HG03575 (cell line): ENCODE data around the gene PRL.

ENCODE experiments used
- ATAC-seq: cut with Tn5 transposase; IDR thresholded peaks from one replicate; pipeline ENCODE4 v1.9.1; 2021; ENCODE audit not compliant: unreplicated experiment, insufficient number of reproducible peaks, low FRiP score; ENCODE audit errors: extremely low read depth

PRL gene

DNA sequence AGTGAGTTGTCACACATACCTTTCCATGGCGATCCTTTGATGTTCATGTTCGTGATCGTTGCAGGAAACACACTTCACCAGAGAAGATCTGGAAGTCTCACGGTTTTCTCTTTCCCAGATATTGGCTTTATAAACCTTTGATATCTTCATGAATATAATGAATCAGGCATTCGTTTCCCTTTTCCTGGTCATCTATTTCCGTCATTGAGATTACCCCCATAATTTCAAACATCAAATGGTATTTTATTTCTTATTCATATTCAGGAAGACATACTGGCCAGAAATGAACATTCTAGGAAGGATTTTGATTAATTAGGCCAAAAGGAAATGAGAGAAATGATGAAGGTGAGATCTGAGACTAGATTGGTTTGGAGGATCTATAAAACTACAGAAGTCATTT is at the start of gene PRL:
Gene PRL (minus strand): TSS at position 101 of the 400 bp plus-strand sequence. CDS start 54 bp downstream, at position 47.
- no peak for ATAC-seq

DNA sequence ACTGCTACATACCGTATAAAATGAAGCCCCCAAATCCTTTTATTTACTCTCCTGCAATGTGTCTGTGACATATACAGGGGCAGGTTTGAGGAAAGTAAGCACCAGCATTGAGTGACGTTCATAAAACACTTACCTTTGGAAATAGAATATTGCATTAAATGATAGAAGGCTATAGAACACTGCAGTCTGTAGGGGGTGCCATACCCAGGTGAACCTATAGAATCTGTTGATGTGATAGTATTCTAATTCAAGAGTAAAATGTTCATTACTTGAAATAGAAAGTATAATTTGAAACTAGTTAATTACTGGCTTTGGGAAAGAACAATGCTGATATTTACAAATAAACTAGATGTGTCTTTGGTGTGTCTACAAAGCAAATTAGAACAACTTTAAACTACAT is 47.0 kb upstream of the PRL start:
- ATAC-seq: no peak

DNA sequence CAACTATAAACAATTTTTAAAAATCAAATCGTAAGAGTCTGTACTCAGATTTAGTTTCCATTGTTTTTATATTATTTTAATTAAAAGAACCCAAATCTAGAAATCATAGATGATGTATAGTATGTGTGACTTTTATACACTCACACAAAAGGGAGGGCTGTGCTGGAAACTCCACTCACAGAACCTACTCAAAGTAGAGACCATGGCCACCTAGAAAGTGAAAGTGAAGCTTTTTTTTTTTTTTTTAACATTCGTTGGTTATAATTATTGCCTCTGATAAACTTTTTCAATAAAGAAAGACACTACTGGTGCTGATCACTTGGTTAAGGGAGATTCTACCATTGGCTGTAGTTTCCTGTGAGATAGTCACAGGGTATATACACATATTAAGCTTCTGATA is 37.9 kb upstream of the PRL start:
- no peak for ATAC-seq

DNA sequence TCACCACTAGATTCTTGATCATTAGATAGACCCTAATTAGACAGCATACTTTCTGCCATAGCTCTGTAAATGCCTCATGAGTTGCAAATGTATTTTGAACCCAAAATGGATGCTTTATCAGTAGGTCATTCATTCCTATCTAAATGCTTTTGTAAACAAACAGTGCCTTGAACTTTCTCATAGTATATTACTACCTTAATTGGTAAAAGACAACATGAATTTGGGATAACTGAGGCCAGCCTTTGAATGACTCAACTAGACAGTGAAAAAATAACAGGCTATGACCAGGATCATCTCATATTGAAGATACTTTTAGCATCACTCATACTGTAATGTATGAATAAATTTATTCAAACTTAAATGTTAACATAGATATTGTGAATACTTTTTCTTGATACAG is 37.0 kb upstream of the PRL start:
- no peak for ATAC-seq

DNA sequence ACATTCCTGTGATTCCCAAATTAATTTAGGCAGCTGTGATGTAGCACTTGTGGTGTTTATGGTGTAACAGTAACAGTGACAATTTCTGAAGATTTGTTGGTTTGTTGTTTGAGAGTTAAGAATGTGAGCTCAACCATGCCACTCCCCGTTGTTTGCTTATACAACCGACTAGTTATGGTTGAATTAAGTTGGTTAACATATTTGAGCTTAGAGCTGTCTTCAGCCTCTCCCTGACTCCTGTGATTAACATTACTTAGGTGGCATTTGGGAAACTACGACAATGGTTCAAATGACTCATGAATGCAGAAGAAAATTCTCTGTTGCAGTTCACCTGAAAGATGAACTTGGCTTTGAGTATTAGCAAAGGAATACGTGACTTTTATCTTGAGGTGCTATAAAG is 35.9 kb upstream of the PRL start:
- no peak for ATAC-seq

DNA sequence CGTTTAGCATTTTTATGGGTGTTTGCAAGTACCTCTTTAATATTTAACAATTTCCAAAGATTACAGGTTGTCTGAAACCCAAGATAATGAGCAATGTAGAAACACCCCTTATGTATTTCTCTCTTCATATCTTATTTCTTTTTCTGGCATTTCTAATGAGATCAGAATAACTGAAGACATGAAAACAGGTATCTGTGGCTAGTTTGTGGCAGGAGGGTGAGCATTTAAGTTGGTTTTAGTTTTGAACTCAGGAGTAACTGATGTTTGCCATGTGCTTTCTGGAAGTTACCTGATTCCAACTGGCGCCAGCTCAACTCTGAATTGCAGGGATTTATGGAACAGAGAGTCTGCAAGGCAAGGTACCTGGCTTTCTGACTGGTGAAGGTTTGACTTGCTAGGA is 35.4 kb upstream of the PRL start:
- ATAC-seq: no peak

DNA sequence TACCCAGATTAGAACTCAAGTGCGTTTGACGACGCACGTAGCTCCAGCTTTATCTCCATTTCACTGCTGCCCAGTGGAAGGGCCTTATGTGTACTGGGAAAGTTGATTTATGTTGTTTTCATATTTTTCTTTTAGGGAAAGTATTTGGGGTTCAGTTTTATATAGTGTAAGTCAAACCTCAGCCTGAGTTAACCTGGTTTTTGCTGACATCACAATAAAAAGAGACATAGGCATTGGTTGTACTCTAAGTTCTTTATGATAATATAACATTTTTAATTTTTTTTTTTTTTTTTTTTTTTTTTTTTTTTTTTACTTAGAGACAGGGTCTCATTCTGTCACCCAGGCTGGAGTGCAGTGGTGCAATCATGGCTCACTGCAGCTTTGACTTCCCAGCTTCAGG is 34.1 kb upstream of the PRL start:
- no peak for ATAC-seq

DNA sequence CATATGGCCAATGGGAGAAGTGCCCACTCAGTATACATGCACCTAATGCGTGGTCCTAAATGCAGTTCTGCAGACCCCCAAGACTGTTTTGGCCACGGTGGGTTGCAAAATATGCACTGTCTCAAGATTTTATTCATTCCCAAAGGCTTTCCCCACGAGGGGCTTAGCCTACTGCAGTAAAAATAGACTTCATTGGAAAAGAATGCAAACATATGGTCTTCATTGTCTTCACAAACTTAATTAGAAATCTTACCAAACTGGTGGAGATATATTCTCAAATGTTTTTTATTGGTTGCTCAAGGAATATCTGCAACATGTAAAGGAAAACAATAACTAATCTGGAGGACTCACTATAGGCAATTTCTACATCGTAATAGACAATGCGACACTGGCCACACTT is 31.6 kb upstream of the PRL start:
- no peak for ATAC-seq

DNA sequence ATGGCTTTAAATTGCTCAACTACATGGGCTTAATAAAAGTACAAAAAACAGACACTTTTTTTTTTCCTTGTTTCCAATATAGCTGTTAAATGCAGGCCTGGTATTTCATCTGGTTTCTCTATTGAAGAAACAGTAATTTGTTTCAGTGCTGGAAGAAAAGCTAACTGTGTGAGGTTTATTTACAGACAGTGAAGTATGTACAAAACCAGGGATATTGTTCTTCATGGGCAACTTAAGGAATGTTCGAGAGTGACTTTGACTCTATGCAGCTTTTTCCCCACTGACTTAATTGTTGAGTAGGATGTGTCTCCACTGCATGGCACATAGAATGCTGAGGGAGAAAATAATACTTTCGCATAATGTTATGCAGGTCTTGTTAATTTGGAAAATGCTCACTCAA is 31.0 kb upstream of the PRL start:
- no peak for ATAC-seq

DNA sequence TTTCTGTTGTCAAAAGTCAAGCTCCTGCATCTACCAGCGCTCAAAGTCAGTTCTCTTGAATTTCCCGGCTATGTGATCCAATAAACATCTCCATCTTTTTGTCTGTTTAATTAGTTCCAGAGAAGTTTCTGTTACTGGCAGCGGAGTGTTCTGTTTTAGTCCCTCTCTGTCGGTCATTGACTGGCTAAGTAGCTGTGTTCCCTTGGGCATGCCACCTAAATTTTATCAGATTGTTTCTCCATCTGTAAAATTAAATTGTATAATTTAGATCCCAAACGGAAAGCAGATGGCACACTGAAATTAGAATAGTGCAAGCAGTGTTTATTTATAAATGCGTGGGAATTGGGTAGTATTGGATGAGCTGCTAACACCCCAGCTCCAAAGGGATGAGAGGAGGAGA is 29.7 kb upstream of the PRL start:
- ATAC-seq: no peak

DNA sequence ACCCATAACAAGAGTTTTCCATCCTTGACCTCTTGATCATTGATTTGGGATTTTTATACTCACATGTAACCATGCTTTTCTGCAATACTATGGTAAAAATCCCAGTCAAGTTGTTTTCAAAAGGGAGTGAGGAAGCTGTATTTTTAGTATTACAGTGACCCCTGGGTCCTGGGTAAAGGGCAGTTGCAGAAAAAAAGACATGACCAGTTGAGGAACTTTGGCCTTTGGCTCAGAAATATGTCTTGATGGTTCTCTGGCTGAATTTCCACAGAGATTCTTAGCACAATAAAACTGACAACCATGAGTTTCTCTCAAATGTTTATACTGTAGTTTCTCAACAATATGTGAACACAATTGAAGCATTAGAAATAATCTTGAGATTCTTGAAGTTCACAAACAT is 28.6 kb upstream of the PRL start:
- no peak for ATAC-seq

DNA sequence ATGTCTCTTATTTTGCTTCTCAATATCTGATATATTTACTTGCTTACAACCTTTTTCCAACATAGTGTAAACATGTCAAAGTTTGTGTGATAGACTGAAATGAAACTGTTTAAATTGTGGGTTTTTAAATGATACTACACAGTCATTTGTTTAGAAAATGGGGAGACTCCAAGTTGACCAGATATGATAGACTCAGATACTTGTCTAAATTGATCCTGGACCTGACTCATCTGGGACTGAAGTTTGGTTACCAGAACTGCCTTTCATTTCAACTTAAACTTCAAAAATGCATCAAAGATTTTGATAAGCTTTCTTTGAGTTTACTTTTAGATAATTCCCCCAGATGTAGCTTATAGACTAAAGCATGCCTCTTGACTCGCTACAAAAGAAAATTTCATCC is 27.0 kb upstream of the PRL start:
- ATAC-seq: no peak

DNA sequence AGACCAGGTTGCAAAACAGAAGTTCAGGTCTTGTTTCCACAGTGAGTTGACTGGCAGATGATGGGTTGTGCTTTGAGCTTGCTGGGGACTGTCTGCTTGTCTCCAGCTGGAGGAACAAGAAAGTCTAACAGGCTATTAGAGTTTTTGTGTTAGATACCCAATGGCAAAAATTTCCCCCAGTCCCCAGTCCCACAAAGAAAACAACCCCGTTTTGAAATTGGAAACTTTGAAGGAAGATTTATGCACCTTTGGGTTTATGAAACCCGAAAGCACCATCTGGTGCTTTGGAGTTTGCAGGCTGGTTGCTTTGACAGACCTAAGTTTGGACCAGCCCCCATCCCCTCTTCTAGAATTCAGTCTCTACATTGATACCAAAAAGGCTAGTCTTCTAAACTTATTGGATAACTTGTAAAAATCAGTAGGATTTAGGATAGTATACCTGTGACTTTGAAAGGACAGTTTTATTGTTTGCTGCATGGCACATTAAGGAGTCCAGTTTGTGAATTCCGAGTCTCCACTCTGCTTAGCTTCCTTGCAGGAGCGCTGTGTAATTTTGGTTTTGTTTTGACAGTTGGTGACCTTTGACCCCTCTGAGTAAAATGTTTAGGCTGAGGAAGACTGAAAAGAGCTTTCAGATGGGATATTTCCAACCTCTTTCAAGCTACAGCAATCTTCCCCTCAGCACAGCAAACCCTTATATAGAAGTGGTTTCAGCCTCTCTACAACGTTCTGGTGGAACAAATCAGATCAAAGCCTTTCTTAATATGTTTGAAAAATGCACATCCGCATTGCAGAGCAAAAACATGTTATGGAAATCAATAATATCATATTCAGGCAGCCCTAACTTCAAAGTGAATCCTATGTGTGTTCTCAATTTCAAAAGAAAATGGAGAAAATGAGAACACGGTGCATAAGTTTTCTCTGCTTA is 25.5 kb upstream of the PRL start:
- ATAC-seq: no peak

DNA sequence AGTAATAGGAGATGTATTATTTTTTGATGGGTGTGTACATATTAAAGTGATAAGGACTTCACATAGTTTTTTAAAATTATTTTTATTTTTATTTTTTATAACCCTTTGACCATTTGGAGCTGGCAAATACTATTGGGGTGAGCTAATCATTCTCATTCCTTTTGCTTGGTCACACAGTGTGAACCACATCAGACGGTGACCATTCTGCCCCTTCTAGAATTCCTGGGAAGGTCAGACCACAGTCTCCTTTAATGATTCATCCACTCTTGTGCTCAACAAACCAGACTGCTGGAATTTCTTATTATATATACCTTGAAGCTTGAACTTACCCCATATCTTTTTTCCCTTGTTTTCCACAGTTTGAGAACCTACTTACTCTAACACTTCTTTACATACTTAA is 23.9 kb upstream of the PRL start:
- ATAC-seq: no peak

DNA sequence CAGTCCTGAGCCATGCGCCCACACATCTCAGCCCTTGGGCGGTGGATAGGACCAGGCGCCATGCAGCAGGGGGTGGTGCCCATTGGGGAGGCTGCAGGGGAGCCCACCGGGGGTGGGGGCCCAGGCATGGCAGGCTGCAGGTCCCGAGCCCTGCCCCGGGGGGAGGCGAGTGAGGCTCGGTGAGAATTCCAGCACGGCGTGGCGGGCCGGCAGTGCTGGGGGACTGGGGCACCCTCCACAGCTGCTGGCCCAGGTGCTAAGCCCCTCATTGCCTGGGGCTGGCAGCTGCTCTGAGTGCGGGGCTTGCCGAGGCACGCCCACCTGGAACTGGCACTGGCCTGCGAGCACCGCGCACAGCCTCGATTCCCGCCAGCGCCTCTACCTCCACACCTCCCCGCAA is 21.6 kb upstream of the PRL start:
- ATAC-seq: no peak

DNA sequence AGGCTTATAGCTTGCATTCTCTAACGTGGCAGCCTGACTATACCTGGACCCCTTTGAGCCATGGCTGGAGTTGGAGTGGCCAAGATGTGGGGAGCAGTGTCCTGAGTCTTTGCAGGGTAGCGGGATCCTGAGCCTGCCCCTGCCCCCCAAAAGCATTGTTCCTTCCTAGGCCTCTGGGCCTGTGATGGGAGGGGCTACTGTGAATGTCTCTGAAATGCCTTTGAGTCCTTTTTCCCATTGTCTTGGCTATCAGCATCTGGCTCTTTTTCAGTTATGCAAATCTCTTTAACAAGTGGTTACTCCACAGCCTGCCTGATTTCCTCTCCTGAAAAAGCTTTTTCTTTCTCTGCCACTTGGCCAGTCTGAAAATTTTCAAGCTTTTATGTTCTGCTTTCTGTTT is 17.0 kb upstream of the PRL start:
- no peak for ATAC-seq

DNA sequence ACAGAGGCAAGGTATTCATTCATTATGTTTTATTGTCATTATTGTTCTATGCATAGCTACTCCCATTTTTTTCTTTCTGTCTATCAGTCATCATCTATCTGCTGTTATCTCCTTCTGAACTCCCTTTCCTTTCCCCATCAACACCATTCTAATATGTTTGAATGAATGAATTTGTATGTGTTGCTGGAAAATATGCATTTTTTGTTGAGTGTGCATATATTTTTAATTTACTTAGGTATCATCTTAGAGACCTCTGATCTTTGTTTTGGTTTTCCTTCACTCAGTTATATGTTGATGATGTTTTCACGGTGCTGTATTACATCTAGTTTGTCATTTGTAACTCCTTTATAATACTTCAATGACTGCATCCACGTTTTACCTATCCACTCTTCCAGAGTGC is 12.1 kb upstream of the PRL start:
- no peak for ATAC-seq

DNA sequence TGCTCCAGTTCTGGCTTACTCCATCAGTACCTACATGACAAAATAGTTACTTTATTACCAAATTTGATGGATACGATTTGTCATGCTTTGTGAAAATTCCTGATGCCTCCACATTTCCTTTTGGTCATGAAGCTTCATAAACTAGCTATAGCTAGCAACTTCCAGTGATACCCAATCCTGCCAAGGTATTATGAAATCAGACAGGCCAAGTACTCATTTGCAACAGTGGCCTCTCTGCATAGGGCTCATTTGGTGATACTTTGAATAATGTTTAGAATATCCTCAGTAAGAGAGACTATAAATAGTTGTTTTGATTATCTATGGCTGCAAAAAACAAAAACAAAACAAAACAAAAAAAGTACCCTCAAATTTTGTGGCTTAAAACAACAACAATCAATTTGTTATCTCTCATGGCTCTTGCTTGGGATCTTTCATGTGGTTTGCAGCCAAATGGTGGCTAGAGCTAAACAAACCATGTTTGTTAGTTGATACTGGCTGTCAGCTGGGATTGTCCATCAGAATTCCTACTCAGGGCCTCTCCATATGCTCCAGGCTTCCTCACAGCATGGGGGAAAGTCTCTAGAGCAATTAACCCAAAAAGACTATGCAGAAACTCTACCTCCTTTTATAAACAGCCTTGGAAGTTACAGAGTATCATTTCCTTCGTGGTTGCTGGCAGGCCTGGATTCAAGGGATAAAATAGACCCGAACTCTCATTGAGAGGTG is 10.1 kb upstream of the PRL start:
- ATAC-seq: no peak

DNA sequence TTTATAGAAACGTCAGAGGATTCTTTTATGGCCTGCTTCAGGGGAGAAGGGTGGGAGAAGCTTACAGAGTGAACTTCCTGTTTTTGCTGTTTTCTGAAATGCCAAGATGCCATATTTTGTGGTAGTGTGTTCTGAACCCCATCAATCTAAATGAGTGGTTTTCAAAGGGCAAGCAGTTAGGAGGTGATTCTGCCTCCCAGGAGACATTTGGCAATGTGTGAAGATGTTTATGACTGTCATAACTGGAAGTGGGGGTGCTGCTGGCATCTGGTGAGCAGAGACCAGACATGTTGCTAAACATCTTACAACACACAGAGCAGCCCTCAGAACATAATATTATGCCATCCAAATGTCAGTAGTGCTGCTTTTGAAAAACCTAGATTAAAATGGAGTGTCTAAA is 6.0 kb upstream of the PRL start:
- no peak for ATAC-seq

DNA sequence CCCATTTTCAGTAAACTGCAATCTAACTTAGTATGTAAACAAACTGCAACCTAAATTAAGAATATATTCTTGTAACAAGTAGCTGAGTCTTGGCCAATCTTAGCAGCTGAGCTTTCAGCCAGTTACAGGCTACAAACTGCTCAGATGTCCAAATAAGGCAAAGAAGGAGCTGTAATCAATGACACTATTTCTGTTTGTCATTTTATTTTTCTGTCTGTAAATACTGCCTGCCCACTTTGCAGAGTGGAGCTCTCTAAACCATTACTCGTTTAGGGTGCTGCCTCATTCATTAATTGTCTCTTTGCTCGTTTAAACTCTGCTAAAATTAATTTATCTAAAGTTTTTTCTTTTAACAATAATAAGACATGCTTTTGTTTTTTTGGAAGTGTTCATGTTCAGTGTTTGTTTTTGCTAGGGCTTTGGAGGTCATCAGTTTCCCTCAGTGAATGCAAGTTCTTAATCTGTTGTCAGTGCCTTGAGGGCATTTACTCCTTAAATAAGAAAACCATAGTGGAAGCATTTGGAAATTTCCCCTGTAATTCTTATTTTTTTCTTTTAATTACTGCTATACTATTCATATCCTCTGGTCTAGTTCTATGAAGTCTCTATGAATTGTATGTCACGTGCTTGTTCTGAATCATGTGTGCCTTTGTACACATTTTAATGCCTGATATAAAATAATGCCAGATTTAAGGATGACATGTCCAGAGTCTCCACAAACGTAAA is 3.6 kb upstream of the PRL start:
- no peak for ATAC-seq
